Thyroid gland (tissue), 4 donors: ENCODE measurements around the gene ICOS. TPM values are rescaled to one million over a fixed set of nuclear protein-coding genes. Genes with fewer than 3 reads are reported as not detected.

ENCODE experiments used
- DNase-seq, 2 donors: peaks; one replicate each; pipeline ENCODE4 v3.0.0-alpha.2; 2019
- H3K27ac ChIP-seq, 3 donors: fragments of 200-600 bp; sonication (generic); 1 replicate in 2 of 3; 2 replicates in 1 of 3; pipeline ENCODE4 v1.5.1; 2016 to 2019; ENCODE audit warnings: mild to moderate bottlenecking in 1 of 3, moderate library complexity in 1 of 3
- H3K27me3 ChIP-seq: fragments of 200-600 bp; sonication (generic); one replicate; pipeline ENCODE4 v1.5.1; 2019
- H3K36me3 ChIP-seq, 2 donors: fragments of 200-600 bp; sonication (generic); one replicate each; pipeline ENCODE4 v1.5.1; 2016 to 2019
- H3K4me1 ChIP-seq, 2 donors: fragments of 200-600 bp; sonication (generic); one replicate each; pipeline ENCODE4 v1.5.1; 2017 to 2019
- H3K4me3 ChIP-seq, 3 donors: fragments of 200-600 bp; sonication (generic); replicated peaks in 1 of 3; 1 replicate in 2 of 3; 2 replicates in 1 of 3; pipeline ENCODE4 v1.5.1; 2016; ENCODE audit warnings: mild to moderate bottlenecking in 1 of 3
- H3K9me3 ChIP-seq: fragments of 200-600 bp; sonication (generic); one replicate; pipeline ENCODE4 v1.5.1; 2017
- POLR2A ChIP-seq, 2 donors: fragments of 450-650 bp; IDR thresholded peaks; one replicate each; pipeline ENCODE4 v1.6.1; 2017; ENCODE audit warnings: antibody characterized with exemption in 2 of 2, mild to moderate bottlenecking in 2 of 2, moderate library complexity in 1 of 2
- WGBS, 2 donors: methylation state at CpG; one replicate each; pipeline ENCODE4 v1.1.5; 2017; 5-methylcytosine and 5-hydroxymethylcytosine counted together
- intact Hi-C: fragments of 100-400 bp; cut with DNase I; formaldehyde crosslinking; loops from one replicate; pipeline ENCODE4 v1.15.1; 2023
- total RNA-seq, 4 donors: library from RNA; depleted of rRNA; stranded (reverse); fragments of >200 nt; gene quantifications; one replicate each; pipeline ENCODE4 v1.2.3, GENCODE V29; 2016
- TF ChIP-seq, protein P1 (sequence below), 6 experiments: fragments of 200-600 bp in 3 of 6; fragments of 450-650 bp in 3 of 6; sonication (generic) in 3 of 6; IDR thresholded peaks; one replicate each; pipeline ENCODE4 v1.5.1; 2016 to 2019; ENCODE audit warnings: antibody characterized with exemption in 6 of 6, mild to moderate bottlenecking in 2 of 6, inconsistent platforms in 1 of 6, moderate library complexity in 1 of 6

The ICOS gene
- total RNA-seq, 4 donors from 2014 or later = 0.59 to 1.2 (median 1.0) TPM; not detected in 1

DNA sequence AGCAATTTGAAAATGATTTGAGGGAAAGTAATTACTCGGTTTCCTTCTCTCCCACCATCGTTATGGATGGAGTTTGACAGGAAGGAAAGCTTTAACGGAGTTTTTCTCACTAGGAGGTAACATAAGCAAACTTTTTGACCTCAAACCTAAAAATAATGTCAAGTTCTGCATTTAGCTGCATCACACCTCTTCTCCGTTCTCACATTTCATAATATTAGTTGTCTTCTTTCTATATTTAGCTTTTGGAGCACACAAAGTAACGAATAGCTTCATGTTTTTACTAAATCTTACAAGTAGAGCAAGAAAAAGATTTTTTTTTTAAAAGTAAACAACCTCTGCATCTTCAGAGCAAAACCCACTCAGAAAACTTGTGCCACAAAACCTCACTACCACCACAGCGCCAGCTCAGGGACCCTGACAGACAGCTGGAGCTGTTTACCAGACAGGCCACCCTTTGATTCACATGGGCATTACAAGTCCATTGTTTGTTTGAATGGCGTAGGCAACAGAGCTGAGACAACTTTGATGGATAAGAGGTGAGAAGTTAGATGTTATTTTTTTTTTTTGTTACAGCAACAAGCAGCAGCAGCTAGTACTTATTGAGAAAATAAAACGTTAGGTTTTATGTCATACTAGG, 21.9 kb upstream of the ICOS start:
- 69 to 75% methylated on average over 8 of the region's 8 CpGs for WGBS, 2 donors
- no peaks in the 10 kb centered on the region for H3K9me3 ChIP-seq
- no peak overlapping the region for H3K27ac ChIP-seq
- intact Hi-C loops = no loop called here
- no peaks in the 10 kb centered on the region for H3K4me1 ChIP-seq
- H3K4me3 ChIP-seq = no peak overlapping the region
- no peak for TF ChIP-seq POLR2A (IDR thresholded peaks at IDR 0.05)
- TF ChIP-seq, protein P1, sequence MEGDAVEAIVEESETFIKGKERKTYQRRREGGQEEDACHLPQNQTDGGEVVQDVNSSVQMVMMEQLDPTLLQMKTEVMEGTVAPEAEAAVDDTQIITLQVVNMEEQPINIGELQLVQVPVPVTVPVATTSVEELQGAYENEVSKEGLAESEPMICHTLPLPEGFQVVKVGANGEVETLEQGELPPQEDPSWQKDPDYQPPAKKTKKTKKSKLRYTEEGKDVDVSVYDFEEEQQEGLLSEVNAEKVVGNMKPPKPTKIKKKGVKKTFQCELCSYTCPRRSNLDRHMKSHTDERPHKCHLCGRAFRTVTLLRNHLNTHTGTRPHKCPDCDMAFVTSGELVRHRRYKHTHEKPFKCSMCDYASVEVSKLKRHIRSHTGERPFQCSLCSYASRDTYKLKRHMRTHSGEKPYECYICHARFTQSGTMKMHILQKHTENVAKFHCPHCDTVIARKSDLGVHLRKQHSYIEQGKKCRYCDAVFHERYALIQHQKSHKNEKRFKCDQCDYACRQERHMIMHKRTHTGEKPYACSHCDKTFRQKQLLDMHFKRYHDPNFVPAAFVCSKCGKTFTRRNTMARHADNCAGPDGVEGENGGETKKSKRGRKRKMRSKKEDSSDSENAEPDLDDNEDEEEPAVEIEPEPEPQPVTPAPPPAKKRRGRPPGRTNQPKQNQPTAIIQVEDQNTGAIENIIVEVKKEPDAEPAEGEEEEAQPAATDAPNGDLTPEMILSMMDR (IDR thresholded peaks at IDR 0.05) = no peak
- no peaks in the 10 kb centered on the region for H3K27me3 ChIP-seq
- H3K36me3 ChIP-seq = no peaks in the 10 kb centered on the region
- DNase-seq = no peak

DNA sequence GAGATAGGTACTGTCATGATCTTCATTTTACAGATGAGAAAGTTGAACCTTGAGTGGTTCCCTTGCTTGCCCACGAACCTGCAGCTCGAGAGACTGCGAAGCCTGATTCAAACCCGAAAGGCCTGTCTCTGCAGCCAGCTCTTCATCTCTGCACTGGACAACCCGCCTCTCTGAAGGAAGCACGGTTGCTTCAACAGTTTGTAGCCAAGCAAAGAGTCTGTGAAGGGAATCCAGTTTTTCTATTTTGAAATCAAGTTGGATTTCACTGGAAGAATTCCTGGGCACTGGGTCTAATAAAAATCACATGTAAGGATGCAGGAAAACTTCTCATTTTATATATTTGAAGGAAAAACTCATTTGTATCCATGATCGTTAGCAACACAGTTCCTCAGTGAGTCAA, 21.3 kb upstream of the ICOS start:
- WGBS, 2 donors = 69 to 75% methylated on average over 7 of the region's 7 CpGs
- DNase-seq = no peak
- no peaks in the 10 kb centered on the region for H3K36me3 ChIP-seq
- no peak overlapping the region for H3K27ac ChIP-seq
- intact Hi-C loops = no loop called here
- no peaks in the 10 kb centered on the region for H3K9me3 ChIP-seq
- no peaks in the 10 kb centered on the region for H3K27me3 ChIP-seq
- no peak overlapping the region for H3K4me3 ChIP-seq
- no peaks in the 10 kb centered on the region for H3K4me1 ChIP-seq
- TF ChIP-seq POLR2A (IDR thresholded peaks at IDR 0.05) = no peak
- TF ChIP-seq, protein P1 (IDR thresholded peaks at IDR 0.05) = no peak

DNA sequence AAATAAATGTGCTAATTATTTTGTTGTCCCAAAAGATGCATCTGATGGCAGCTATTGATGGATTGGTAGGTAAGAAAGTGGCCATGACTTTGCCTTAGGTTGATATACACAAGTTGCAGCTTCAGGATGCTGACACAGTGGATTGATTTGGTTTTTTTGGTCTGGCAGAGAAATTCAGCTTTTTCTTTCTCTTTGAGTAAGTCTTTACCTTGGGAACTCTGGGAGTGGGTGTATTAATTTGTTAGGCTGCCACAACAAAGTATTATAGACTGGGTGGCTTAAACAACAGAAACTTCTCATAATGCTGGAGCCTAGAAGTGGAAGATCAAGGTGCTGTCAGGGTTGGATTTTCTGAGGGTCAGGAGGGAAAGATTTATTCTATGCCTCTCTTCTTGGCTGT, 19.8 kb upstream of the ICOS start:
- TF ChIP-seq POLR2A (IDR thresholded peaks at IDR 0.05) = no peak
- TF ChIP-seq, protein P1 (IDR thresholded peaks at IDR 0.05) = no peak

DNA sequence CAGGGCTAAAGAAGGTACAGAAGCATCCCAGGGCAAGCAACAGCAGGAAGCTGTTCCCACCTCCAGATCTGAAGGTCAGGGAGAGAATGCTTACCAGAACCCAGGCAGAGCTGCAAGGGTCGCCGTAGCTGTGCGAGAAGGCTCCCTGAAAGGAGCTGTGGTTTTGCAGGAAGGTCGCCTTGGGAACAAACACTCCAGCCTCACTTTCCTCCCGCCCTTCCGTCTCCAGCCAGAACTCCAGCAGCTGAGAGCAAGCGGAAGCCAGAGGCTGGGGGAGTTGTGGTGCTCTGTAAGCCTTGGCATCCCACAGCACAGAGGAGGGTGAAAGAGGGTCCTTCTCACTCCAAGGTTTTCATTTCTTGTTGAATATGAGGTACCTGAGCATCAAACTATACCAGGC, 18.3 kb upstream of the ICOS start:
- Histone ChIP-seq H3K9me3 (no peaks in the 10 kb centered on the region), H3K4me3 (no peak overlapping the region), H3K4me1 (no peaks in the 10 kb centered on the region), H3K36me3 (no peaks in the 10 kb centered on the region), H3K27me3 (no peaks in the 10 kb centered on the region), H3K27ac (no peak overlapping the region)
- TF ChIP-seq POLR2A (IDR thresholded peaks at IDR 0.05) = no peak
- TF ChIP-seq, protein P1 (IDR thresholded peaks at IDR 0.05) = no peak
- DNase-seq = no peak
- 52 to 60% methylated on average over 7 of the region's 7 CpGs for WGBS, 2 donors
- intact Hi-C loops = no loop called here

More for the DNA sequence above, 19.8 kb upstream of the ICOS start:
- H3K9me3 ChIP-seq = no peaks in the 10 kb centered on the region
- H3K4me3 ChIP-seq = no peak overlapping the region
- no peaks in the 10 kb centered on the region for H3K27me3 ChIP-seq
- H3K36me3 ChIP-seq = no peaks in the 10 kb centered on the region
- intact Hi-C loops = no loop called here
- no peaks in the 10 kb centered on the region for H3K4me1 ChIP-seq
- no peak overlapping the region for H3K27ac ChIP-seq
- DNase-seq = no peak

DNA sequence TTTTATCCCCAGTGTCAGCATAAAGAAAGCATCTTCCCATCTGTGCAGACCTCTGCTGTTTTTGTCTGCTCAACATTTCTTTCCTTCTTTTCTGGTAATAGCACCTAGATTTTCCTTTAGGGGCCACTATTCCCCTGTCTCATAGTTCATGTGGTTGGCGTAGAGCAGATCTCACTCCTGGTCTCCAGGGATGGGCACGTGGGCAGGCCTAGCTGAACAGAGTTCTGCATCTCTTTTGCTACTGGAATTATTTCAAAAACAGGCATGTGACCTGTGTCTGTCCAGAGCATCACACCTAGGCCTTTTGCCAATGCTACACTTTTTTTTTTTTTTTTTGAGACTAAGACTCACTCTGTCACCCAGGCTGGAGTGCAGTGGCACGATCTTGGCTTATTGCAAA, 17.7 kb upstream of the ICOS start:
- WGBS, 2 donors = 82 to 83% methylated on average over 3 of the region's 3 CpGs
- TF ChIP-seq, protein P1 (IDR thresholded peaks at IDR 0.05) = no peak
- no peak for TF ChIP-seq POLR2A (IDR thresholded peaks at IDR 0.05)
- intact Hi-C loops = no loop called here
- Histone ChIP-seq H3K27ac (no peak overlapping the region), H3K4me3 (no peak overlapping the region), H3K36me3 (no peaks in the 10 kb centered on the region), H3K4me1 (no peaks in the 10 kb centered on the region), H3K27me3 (no peaks in the 10 kb centered on the region), H3K9me3 (no peaks in the 10 kb centered on the region)
- DNase-seq = no peak
